NCI-H2081 treated with DMSO at 0.1 percent for 48 hours (cell line): ENCODE results near the gene CPLANE1.
"Not testable (repeated sequence)": the region's sequence is repeated elsewhere in the genome, so short reads cannot be mapped to it uniquely, and the experiment has no call there.

Source experiments
- DNase-seq: peaks from one replicate; lab custom pipeline; 2025; lab: John Stamatoyannopoulos, UW

Gene CPLANE1

GRCh38 chr5:37248970-37249814 lies at the start of gene CPLANE1:
Gene CPLANE1 (minus strand): TSS chr5:37249376. CDS start chr5:37247698, 1,678 bp downstream.
- no peak for DNase-seq

DNA sequence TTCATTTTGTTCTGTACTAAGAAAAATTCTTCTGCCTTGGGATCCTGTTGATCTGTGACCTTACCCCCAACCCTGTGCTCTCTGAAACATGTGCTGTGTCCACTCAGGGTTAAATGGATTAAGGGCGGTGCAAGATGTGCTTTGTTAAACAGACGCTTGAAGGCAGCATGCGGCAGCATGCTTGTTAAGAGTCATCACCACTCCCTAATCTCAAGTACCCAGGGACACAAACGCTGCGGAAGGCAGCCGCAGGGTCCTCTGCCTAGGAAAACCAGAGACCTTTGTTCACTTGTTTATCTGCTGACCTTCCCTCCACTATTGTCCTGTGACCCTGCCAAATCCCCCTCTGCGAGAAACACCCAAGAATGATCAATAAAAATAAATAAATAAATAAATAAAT lies 47.1 kb upstream of the CPLANE1 start:
- DNase-seq = not testable (repeated sequence)

- DNase-seq = no peak
These were observed 34.1 kb upstream of the CPLANE1 start for GRCh38 chr5:37283214-37283820.

DNA sequence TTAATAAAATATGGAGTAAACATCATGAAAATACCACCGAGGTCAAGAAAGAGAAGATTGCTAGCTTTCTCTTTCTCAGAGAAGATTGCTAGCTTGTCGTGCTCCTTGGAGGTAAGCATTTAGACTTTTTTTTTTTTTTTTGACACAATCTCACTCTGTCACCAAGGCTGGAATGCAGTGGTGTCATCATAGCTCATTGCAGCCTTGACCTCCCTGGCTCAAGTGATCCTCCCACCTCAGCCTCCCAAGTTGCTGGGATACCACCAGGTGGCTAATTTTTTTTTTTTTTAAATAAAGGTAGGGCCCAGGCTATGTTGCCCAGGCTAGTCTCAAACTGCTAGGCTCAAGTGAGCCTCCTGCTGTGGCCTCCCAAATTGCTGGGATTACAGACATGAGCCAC lies 26.3 kb upstream of the CPLANE1 start:
- no peak for DNase-seq

GRCh38 chr5:37272511-37272910 lies 23.3 kb upstream of the CPLANE1 start:
- no peak for DNase-seq

GRCh38 chr5:37268100-37268499 lies 18.9 kb upstream of the CPLANE1 start:
- not testable (repeated sequence) for DNase-seq

DNA sequence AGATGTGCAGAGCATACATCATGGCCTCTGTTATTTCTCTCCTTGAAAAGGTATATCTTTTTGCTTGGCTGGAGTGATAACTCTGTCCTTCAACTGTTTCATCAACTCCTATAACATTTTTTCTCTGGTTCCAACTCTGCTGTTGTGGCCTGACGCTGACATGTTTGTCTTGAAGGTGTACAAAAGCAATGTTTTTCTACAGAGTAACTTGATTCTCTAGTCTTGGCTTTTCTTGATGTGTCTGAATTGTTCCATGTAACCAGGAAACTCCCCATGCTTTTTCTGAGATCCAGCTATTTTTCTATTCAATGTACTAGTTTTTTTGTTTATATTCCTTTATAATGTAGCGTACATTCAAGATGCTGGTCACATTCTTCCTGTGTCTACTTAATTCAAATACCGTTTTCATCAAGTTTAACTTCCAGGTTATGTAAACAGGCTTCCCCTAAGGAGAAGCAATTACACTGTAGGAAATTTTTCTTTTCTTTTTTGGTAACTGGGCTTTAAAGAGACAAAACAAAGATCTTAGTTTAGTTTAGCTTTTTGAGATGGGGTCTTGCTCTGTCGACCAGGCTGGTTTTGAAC lies 6.7 kb upstream of the CPLANE1 start:
- no peak for DNase-seq

DNA sequence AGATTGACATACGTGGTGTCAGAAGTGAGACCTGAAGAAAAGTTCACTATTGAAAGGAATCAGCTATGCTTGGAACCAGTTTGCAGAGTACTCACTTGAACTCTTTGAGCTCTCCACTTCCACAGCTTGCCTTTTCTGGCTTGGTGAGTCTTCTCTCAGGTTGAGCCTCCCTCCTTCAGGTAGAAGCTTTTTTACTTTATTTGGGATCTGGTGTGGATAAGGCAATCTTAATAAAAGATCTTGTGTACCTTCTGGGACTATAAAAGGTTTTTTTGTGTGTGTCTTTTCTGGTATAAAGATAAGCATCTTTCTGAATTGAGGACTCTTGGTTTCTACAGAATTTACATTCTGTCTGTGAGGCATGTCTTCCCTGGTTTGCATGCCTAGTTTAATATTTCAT lies 5.4 kb upstream of the CPLANE1 start:
- DNase-seq = no peak

GRCh38 chr5:37251665-37252064 lies 2.5 kb upstream of the CPLANE1 start:
- DNase-seq = no peak

GRCh38 chr5:37249815-37250164 lies 614 bp upstream of the CPLANE1 start:
- no peak for DNase-seq

DNA sequence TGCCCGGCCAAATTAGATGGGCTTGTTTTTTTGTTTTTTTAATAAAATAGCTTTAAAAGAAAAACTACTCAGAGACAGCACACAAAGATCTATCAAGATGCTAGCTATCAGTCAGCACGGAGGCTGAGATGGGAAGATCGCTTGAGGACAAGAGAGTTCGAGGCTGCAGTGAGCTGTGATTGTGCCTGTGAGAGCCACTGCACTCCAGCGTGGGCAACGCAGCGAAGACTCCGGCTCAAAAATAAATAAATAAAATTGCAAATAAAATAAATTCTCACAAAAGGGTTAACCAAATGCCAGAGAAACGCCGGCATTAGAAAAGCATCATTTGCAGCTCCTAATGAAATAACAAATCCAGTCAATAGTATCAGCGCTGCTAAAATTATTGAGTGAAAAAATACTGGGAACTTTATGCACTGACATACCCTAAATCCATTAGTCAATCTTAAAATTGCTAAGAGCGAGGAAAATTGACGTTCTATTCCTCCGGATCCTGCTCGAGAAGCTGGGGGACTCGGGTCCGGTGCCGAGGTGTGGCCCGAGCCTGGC lies 681 bp downstream of the CPLANE1 start:
- no peak for DNase-seq

GRCh38 chr5:37247496-37247895 lies 1.7 kb downstream of the CPLANE1 start:
- no peak for DNase-seq

- no peak for DNase-seq
These were observed 2.1 kb downstream of the CPLANE1 start for GRCh38 chr5:37247036-37247435.

DNA sequence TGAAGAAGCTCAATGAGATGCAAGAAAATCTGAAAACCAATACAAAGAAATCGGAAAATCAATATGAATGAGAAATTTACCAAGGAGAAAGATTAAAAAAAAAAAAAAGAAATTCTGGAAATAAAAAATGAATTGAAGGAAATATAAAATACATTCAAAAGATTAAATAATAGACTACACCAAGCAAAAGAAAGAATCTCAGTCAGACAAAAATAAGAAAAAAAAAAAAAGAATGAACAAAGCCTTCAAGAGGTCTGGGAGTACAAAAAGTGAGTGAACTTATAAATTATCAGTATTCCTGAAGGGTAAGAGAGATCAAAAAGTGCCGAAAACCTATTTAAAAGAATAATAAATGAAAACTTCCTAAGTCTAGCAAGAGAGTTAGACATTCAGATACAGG lies 14.9 kb downstream of the CPLANE1 start:
- DNase-seq = no peak

DNA sequence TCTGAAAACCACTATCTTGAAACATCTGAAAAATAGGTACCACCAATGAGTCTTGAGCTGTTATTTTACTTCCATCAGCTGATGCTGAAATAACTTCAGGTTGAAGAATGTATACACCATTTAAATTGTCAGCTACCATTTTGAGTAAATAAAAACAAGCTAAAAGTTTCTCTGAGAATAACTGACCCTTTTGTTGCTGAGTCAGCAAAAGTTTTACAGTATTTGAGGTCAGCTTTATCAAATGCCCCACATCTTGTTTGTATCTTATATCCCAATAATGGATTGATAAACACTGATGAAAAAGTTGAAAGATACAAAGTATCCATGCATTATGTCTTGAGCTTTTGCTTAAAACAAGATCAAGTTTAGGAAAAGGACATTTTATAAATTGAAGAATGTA lies 22.8 kb downstream of the CPLANE1 start:
- no peak for DNase-seq

GRCh38 chr5:37222181-37222580 lies 27.0 kb downstream of the CPLANE1 start:
- DNase-seq = no peak

- not testable (repeated sequence) for DNase-seq
These were observed 28.8 kb downstream of the CPLANE1 start for GRCh38 chr5:37220426-37220825.

- not testable (repeated sequence) for DNase-seq
These were observed 29.8 kb downstream of the CPLANE1 start for GRCh38 chr5:37219384-37219783.

- no peak for DNase-seq
These were observed 31.2 kb downstream of the CPLANE1 start for GRCh38 chr5:37217976-37218375.

DNA sequence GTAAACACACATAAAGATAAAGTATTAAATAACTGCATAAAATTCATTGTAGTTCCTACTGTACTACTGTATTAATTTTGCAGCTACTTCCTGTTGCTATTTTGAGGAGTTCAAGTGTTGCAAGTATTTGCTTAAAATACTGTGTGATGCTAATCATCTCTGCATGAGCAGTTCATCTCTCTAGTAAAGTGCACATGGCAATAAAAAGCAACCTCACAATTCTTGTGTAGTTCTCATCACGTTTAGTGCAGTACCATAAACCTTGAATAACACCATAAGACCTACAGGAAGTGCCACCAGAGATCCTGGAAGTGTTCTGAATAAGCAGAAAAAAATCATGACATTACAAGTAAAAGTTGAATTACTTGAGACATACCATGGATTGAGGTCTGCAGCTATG lies 34.6 kb downstream of the CPLANE1 start:
- no peak for DNase-seq

DNA sequence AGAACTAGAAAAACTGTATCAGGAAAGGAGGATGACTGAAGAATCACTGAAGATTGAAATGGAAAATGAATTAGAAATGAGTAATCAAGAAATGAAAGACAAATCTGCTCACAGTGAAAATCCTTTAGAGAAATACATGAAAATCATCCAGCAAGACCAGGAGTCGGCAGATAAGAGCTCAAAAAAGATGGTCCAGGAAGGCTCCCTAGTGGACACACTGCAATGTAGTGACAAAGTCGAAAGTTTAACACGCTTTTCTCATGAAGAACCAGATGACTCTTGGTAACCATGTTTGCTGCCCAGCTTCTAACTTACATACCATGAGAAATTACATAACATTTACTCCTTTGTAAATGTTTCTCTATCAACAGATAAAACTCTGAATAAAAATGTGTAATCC lies 37.1 kb downstream of the CPLANE1 start:
- DNase-seq = no peak

GRCh38 chr5:37211661-37212060 lies 37.5 kb downstream of the CPLANE1 start:
- DNase-seq = no peak
